HCT116 (cell line): ENCODE data around the gene CSNK2B. TPM values are rescaled to one million over a fixed set of nuclear protein-coding genes. Genes with fewer than 3 reads are reported as not detected.

Experiments used
- ATAC-seq: fragments of 200-7000 bp; cut with Tn5 transposase; 2 replicates; pipeline ENCODE4 v1.9.1; 2020; ENCODE audit warnings: mild to moderate bottlenecking, moderate library complexity
- BruUV-seq: library from RNA; stranded (reverse); fragments of 400-500 nt; replicated peaks from 2 replicates; lab custom pipeline; 2021; lab: Mats Ljungman, UMichigan
- CTCF ChIA-PET: fragments of 300-600 bp; sonication (Branson Sonifier 250); formaldehyde crosslinking; loops from one replicate; lab custom pipeline; 2021; ENCODE audit warnings: antibody characterized with exemption; lab: Charles Lee
- POLR2A ChIA-PET: fragments of 300-600, 350-600 bp; sonication (Branson Sonifier 250); formaldehyde crosslinking; loops from one replicate; lab custom pipeline; 2021; ENCODE audit warnings: antibody characterized with exemption; lab: Charles Lee
- RAD21 ChIA-PET, 2 experiments: fragments of 300-600 bp; sonication (Branson Sonifier 250); formaldehyde crosslinking; loops; one replicate each; lab custom pipeline; 2023; ENCODE audit warnings: low total read pairs in 2 of 2; ENCODE audit not compliant: uncharacterized antibody in 2 of 2, unreplicated experiment in 2 of 2, low non-redundant PET in 1 of 2; lab: Charles Lee
- DNase-seq: peaks from one replicate; pipeline ENCODE4 v3.0.0-alpha.2; 2010; ENCODE audit warnings: low read depth, low spot score
- H2AFZ ChIP-seq: fragments of 200-600 bp; shearing (Covaris generic), sonication (generic); 2 replicates; pipeline ENCODE4 v1.6.1; 2017; ENCODE audit warnings: low read depth, mixed run types, mixed read lengths, antibody characterized with exemption, low read length; ENCODE audit not compliant: poor library complexity, severe bottlenecking
- H3K27ac ChIP-seq: 2 replicates; pipeline ENCODE4 v1.5.1; 2012; ENCODE audit warnings: low read depth, low read length
- H3K27me3 ChIP-seq: fragments of 200-600 bp; sonication (generic); 2 replicates; pipeline ENCODE4 v1.6.1; 2016; ENCODE audit warnings: mixed run types, low read length, mixed read lengths; ENCODE audit not compliant: insufficient read depth
- H3K36me3 ChIP-seq, 2 experiments: fragments of 200-500 bp in 1 of 2; fragments of 200-600 bp in 1 of 2; sonication (Bioruptor generic) in 1 of 2; sonication (generic) in 1 of 2; 2 replicates each; pipeline versions ENCODE4 v1.5.1 to v1.6.1; 2014 to 2016; ENCODE audit warnings: low read length in 2 of 2, inconsistent platforms in 1 of 2, mixed read lengths in 1 of 2, mixed run types in 1 of 2; ENCODE audit not compliant: insufficient read depth in 2 of 2, control insufficient read depth in 1 of 2
- H3K4me1 ChIP-seq, 2 experiments: fragments of 200-600 bp in 1 of 2; sonication (generic) in 1 of 2; 2 replicates each; pipeline versions ENCODE4 v1.5.1 to v1.6.1; 2012 to 2017; ENCODE audit warnings: low read length in 2 of 2, inconsistent platforms in 1 of 2, mild to moderate bottlenecking in 1 of 2, mixed read lengths in 1 of 2, mixed run types in 1 of 2, moderate library complexity in 1 of 2; ENCODE audit not compliant: insufficient read depth in 2 of 2, control insufficient read depth in 1 of 2
- H3K4me2 ChIP-seq: fragments of 200-600 bp; sonication (generic); 2 replicates; pipeline ENCODE4 v1.6.1; 2017; ENCODE audit warnings: mixed run types, low read length, mixed read lengths
- H3K4me3 ChIP-seq, 2 experiments: fragments of 200-600 bp in 1 of 2; sonication (generic) in 1 of 2; replicated peaks in 1 of 2; 2 replicates each; pipeline ENCODE4 v1.5.1; 2011 to 2016; ENCODE audit warnings: low read length in 2 of 2, control low read depth in 1 of 2, low read depth in 1 of 2, mild to moderate bottlenecking in 1 of 2, mixed read lengths in 1 of 2, mixed run types in 1 of 2
- H3K79me2 ChIP-seq: fragments of 200-600 bp; sonication (generic); 2 replicates; pipeline ENCODE4 v1.6.1; 2017; ENCODE audit warnings: mild to moderate bottlenecking, mixed run types, low read length, moderate library complexity, mixed read lengths; ENCODE audit not compliant: insufficient read depth
- H3K9ac ChIP-seq: fragments of 200-600 bp; sonication (generic); 2 replicates; pipeline ENCODE4 v1.6.1; 2016; ENCODE audit warnings: low read length, mixed read lengths
- H3K9me2 ChIP-seq: fragments of 200-600 bp; sonication (generic), shearing (Covaris generic); 2 replicates; pipeline ENCODE4 v1.6.1; 2017; ENCODE audit warnings: mixed run types, mild to moderate bottlenecking, moderate library complexity; ENCODE audit not compliant: insufficient read depth
- H3K9me3 ChIP-seq, 2 experiments: fragments of 200-500 bp in 1 of 2; fragments of 200-600 bp in 1 of 2; sonication (Bioruptor generic) in 1 of 2; sonication (generic) in 1 of 2; 2 replicates each; pipeline ENCODE4 v1.6.1; 2014 to 2017; ENCODE audit warnings: low read length in 2 of 2, mixed read lengths in 2 of 2, inconsistent platforms in 1 of 2, low read depth in 1 of 2, mild to moderate bottlenecking in 1 of 2, mixed run types in 1 of 2, moderate library complexity in 1 of 2; ENCODE audit not compliant: control insufficient read depth in 1 of 2, insufficient read depth in 1 of 2
- H4K20me1 ChIP-seq: fragments of 200-600 bp; sonication (generic), shearing (Covaris generic); 2 replicates; pipeline ENCODE4 v1.6.1; 2017; ENCODE audit warnings: mixed run types, mild to moderate bottlenecking, moderate library complexity; ENCODE audit not compliant: insufficient read depth
- EGR1 ChIP-seq: IDR thresholded peaks from 2 replicates; pipeline ENCODE4 v1.6.1; 2012; ENCODE audit warnings: low read depth
- ELF1 ChIP-seq: IDR thresholded peaks from 2 replicates; pipeline ENCODE4 v1.6.1; 2012; ENCODE audit warnings: low read depth, borderline replicate concordance
- EZH2 ChIP-seq: fragments of 200-600 bp; sonication (generic); IDR thresholded peaks from 2 replicates; pipeline ENCODE4 v1.6.1; 2017; ENCODE audit warnings: antibody characterized with exemption, mixed run types
- EZH2phosphoT487 ChIP-seq: fragments of 200-600 bp; IDR thresholded peaks from 2 replicates; pipeline ENCODE4 v1.6.1; 2018; ENCODE audit warnings: antibody characterized with exemption, borderline replicate concordance
- FOSL1 ChIP-seq: IDR thresholded peaks from 2 replicates; pipeline ENCODE4 v1.6.1; 2012; ENCODE audit warnings: low read depth
- JUND ChIP-seq: IDR thresholded peaks from 2 replicates; pipeline ENCODE4 v1.6.1; 2012
- POLR2AphosphoS5 ChIP-seq: IDR thresholded peaks from 2 replicates; pipeline ENCODE4 v1.6.1; 2011; ENCODE audit warnings: mild to moderate bottlenecking, low read depth, low read length, moderate library complexity
- RAD21 ChIP-seq: IDR thresholded peaks from 2 replicates; pipeline ENCODE4 v1.6.1; 2012; ENCODE audit warnings: low read depth, mild to moderate bottlenecking
- SIN3A ChIP-seq: IDR thresholded peaks from 2 replicates; pipeline ENCODE4 v1.6.1; 2012; ENCODE audit warnings: low read depth
- SP1 ChIP-seq: IDR thresholded peaks from 2 replicates; pipeline ENCODE4 v1.6.1; 2012; ENCODE audit warnings: low read depth
- TCF7L2 ChIP-seq: IDR thresholded peaks from 2 replicates; pipeline ENCODE4 v1.7.0; 2011; ENCODE audit warnings: borderline replicate concordance, inconsistent platforms; ENCODE audit not compliant: insufficient read depth, insufficient read length; ENCODE audit errors: extremely low read depth
- YY1 ChIP-seq: IDR thresholded peaks from 2 replicates; pipeline ENCODE4 v1.6.1; 2011; ENCODE audit warnings: low read length, low read depth, moderate library complexity, mild to moderate bottlenecking; ENCODE audit not compliant: insufficient replicate concordance; ENCODE audit errors: extremely low read depth
- ZFX ChIP-seq: fragments of 450-650 bp; IDR thresholded peaks from 2 replicates; pipeline ENCODE4 v1.6.1; 2017
- ZNF274 ChIP-seq: fragments of 200-500 bp; sonication (Bioruptor generic); IDR thresholded peaks from 2 replicates; pipeline ENCODE4 v1.6.1; 2014; ENCODE audit warnings: mild to moderate bottlenecking, low read depth, low read length, inconsistent platforms
- intact Hi-C: fragments of 100-400 bp; cut with micrococcal nuclease; formaldehyde crosslinking; loops from 2 replicates; pipeline ENCODE4 v1.10.0; 2022
- total RNA-seq: library from RNA; stranded (reverse); gene quantifications from one replicate; pipeline ENCODE4 v1.2.1, GENCODE V29; 2021; ENCODE audit not compliant: unreplicated experiment
- TF ChIP-seq, protein P1 (sequence below): IDR thresholded peaks from 2 replicates; pipeline ENCODE4 v1.6.1; 2011; ENCODE audit warnings: mild to moderate bottlenecking, low read length, moderate library complexity; ENCODE audit not compliant: insufficient replicate concordance; ENCODE audit errors: extremely low read depth
- TF ChIP-seq, protein P2 (sequence below), 3 experiments: fragments of 200-600 bp in 1 of 3; sonication (generic) in 1 of 3; IDR thresholded peaks in 2 of 3; conservative IDR thresholded peaks in 1 of 3; 2 replicates each; pipeline ENCODE4 v1.5.1; 2012 to 2017; ENCODE audit warnings: low read depth in 2 of 3, low read length in 2 of 3, antibody characterized with exemption in 1 of 3, borderline replicate concordance in 1 of 3, control low read depth in 1 of 3, mild to moderate bottlenecking in 1 of 3, mixed read lengths in 1 of 3, mixed run types in 1 of 3, moderate library complexity in 1 of 3; ENCODE audit not compliant: insufficient read depth in 1 of 3
- TF ChIP-seq, protein P3 (sequence below): IDR thresholded peaks from 2 replicates; pipeline ENCODE4 v1.6.1; 2012
- TF ChIP-seq, protein P4 (sequence below): IDR thresholded peaks from 2 replicates; pipeline ENCODE4 v1.6.1; 2012; ENCODE audit warnings: low read depth

Gene CSNK2B
- total RNA-seq, 1 experiment from 2014 or later = 210 TPM

DNA sequence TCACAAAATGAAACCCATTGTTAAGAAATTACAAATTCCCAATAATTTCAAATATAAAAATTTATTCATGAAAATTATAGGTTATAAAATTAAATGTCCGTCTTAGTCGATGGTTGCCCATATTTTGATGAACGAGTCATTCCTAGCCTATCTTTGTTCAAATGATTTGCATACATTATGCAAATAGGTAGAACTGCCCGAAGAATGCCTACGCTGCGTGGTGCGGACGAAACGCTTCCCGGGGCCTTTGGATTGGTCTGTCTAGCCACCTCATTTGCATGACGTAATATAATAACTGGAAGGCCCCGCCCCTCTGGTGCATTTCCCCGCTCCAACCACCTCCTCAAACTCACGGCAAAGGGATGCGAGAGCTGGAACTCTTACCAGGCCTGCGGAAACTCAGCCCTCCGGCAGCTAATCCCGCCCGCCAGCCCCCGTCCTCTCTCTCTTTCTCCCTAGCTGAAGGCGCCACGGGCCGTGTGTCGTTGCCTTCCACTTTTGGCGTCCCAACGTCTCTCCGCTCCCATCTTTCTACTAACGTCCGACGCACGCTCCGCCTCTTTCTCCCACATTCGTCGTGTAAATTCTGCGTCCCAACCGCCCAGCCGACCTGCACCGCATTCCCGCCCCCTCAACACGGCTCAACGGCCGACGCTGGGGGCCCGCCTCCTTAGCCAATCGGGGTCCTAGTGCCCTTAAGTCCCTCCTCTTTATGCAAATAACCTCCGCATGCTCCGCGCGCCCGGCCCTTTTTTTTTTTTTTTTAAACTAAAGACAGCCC, 45.9 kb upstream of the CSNK2B start:
- Histone ChIP-seq H3K9me2 (no peaks in the 10 kb centered on the region), H2AFZ (no peak overlapping the region), H3K9me3 (no peaks in the 10 kb centered on the region), H3K4me2 (peak overlapping the region; percentile 73), H3K4me1 (peaks cover 6 to 18% of the 10 kb centered on the region in 2 experiments; a peak in 3 of 4 replicates), H3K4me3 (peak overlapping the region; percentile 57 to 61), H3K9ac (peak overlapping the region; percentile 73), H3K79me2 (peaks cover 42% of the 10 kb centered on the region), H4K20me1 (no peaks in the 10 kb centered on the region), H3K27me3 (no peaks in the 10 kb centered on the region), H3K36me3 (peaks cover 6 to 36% of the 10 kb centered on the region in 2 experiments), H3K27ac (peak overlapping the region; percentile 77)
- peak; percentile 92 for ATAC-seq
- CTCF ChIA-PET = interaction anchor here (1.0 to 1.3 kb wide), 2 partner anchors 21 to 39 kb away, joined by 3 to 5 read pairs; no protein-coding TSS in a partner anchor
- POLR2A ChIA-PET = interaction anchor here (0.7 to 1.6 kb wide), 5 partner anchors 9 to 208 kb away, joined by 3 to 4 read pairs (median 3); partner anchors contain the start of genes C6orf47 and HSPA1B
- RAD21 ChIA-PET = no interaction called here
- intact Hi-C loops = loop anchor here (1.0 kb wide), 2 partner anchors 32 to 74 kb away; partner anchors contain the start of genes ATP6V1G2 and BAG6
- DNase-seq = peak; percentile 98
- BruUV-seq = TSS peak; percentile 97
- TF ChIP-seq YY1 = peak; percentile 13
- TF ChIP-seq JUND = no peak
- TF ChIP-seq SP1 = peak; percentile 91
- no peak for TF ChIP-seq EZH2phosphoT487
- no peak for TF ChIP-seq FOSL1
- TF ChIP-seq, protein P1, sequence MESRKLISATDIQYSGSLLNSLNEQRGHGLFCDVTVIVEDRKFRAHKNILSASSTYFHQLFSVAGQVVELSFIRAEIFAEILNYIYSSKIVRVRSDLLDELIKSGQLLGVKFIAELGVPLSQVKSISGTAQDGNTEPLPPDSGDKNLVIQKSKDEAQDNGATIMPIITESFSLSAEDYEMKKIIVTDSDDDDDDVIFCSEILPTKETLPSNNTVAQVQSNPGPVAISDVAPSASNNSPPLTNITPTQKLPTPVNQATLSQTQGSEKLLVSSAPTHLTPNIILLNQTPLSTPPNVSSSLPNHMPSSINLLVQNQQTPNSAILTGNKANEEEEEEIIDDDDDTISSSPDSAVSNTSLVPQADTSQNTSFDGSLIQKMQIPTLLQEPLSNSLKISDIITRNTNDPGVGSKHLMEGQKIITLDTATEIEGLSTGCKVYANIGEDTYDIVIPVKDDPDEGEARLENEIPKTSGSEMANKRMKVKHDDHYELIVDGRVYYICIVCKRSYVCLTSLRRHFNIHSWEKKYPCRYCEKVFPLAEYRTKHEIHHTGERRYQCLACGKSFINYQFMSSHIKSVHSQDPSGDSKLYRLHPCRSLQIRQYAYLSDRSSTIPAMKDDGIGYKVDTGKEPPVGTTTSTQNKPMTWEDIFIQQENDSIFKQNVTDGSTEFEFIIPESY = no peak
- TF ChIP-seq SIN3A = no peak
- peak; percentile 80; the same call in 1 of the 2 replicates for TF ChIP-seq POLR2AphosphoS5
- TF ChIP-seq, protein P2, sequence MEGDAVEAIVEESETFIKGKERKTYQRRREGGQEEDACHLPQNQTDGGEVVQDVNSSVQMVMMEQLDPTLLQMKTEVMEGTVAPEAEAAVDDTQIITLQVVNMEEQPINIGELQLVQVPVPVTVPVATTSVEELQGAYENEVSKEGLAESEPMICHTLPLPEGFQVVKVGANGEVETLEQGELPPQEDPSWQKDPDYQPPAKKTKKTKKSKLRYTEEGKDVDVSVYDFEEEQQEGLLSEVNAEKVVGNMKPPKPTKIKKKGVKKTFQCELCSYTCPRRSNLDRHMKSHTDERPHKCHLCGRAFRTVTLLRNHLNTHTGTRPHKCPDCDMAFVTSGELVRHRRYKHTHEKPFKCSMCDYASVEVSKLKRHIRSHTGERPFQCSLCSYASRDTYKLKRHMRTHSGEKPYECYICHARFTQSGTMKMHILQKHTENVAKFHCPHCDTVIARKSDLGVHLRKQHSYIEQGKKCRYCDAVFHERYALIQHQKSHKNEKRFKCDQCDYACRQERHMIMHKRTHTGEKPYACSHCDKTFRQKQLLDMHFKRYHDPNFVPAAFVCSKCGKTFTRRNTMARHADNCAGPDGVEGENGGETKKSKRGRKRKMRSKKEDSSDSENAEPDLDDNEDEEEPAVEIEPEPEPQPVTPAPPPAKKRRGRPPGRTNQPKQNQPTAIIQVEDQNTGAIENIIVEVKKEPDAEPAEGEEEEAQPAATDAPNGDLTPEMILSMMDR (IDR thresholded peaks at IDR 0.05 in 2 of 3, conservative IDR thresholded peaks at IDR 0.05 in 1 of 3; ENCODE audit: borderline replicate concordance in 1 of 3, insufficient read depth in 1 of 3, low read depth in 2 of 3, low read length in 2 of 3) = no peak
- TF ChIP-seq, protein P3, sequence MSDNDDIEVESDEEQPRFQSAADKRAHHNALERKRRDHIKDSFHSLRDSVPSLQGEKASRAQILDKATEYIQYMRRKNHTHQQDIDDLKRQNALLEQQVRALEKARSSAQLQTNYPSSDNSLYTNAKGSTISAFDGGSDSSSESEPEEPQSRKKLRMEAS = peak; percentile 93
- no peak for TF ChIP-seq EZH2
- TF ChIP-seq ELF1 = no peak
- no peak for TF ChIP-seq RAD21
- TF ChIP-seq EGR1 = peak; percentile 94
- no peak for TF ChIP-seq TCF7L2
- TF ChIP-seq ZNF274 = no peak
- no peak for TF ChIP-seq ZFX
- TF ChIP-seq, protein P4, sequence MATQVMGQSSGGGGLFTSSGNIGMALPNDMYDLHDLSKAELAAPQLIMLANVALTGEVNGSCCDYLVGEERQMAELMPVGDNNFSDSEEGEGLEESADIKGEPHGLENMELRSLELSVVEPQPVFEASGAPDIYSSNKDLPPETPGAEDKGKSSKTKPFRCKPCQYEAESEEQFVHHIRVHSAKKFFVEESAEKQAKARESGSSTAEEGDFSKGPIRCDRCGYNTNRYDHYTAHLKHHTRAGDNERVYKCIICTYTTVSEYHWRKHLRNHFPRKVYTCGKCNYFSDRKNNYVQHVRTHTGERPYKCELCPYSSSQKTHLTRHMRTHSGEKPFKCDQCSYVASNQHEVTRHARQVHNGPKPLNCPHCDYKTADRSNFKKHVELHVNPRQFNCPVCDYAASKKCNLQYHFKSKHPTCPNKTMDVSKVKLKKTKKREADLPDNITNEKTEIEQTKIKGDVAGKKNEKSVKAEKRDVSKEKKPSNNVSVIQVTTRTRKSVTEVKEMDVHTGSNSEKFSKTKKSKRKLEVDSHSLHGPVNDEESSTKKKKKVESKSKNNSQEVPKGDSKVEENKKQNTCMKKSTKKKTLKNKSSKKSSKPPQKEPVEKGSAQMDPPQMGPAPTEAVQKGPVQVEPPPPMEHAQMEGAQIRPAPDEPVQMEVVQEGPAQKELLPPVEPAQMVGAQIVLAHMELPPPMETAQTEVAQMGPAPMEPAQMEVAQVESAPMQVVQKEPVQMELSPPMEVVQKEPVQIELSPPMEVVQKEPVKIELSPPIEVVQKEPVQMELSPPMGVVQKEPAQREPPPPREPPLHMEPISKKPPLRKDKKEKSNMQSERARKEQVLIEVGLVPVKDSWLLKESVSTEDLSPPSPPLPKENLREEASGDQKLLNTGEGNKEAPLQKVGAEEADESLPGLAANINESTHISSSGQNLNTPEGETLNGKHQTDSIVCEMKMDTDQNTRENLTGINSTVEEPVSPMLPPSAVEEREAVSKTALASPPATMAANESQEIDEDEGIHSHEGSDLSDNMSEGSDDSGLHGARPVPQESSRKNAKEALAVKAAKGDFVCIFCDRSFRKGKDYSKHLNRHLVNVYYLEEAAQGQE = no peak
